CD8-positive, alpha-beta memory T cell (primary cell): ENCODE results near the gene SORCS2. TPM values are rescaled to one million over a fixed set of nuclear protein-coding genes. Genes with fewer than 3 reads are reported as not detected.

Experiments
- CTCF ChIA-PET: fragments of 350-600 bp; sonication (Branson Sonifier 250); formaldehyde crosslinking; loops from one replicate; lab custom pipeline; 2021; ENCODE audit warnings: antibody characterized with exemption; lab: Charles Lee
- POLR2A ChIA-PET: fragments of 350-600 bp; sonication (Branson Sonifier 250); formaldehyde crosslinking; loops from one replicate; lab custom pipeline; 2021; ENCODE audit warnings: antibody characterized with exemption; lab: Charles Lee
- DNase-seq, 5 donors: peaks; one replicate each; pipeline versions ENCODE4 v3.0.0 to v3.0.0-alpha.2; 2020 to 2022; ENCODE audit warnings: mixed read lengths in 1 of 5
- H3K27ac ChIP-seq: one replicate; pipeline ENCODE4 v1.7.0; 2013; ENCODE audit warnings: low read depth, mild to moderate bottlenecking, low read length, moderate library complexity
- H3K27me3 ChIP-seq: 2 replicates; pipeline ENCODE4 v1.7.0; 2013; ENCODE audit warnings: low read length, mild to moderate bottlenecking; ENCODE audit not compliant: insufficient read depth, poor library complexity, severe bottlenecking
- H3K36me3 ChIP-seq: 2 replicates; pipeline ENCODE4 v1.7.0; 2013; ENCODE audit warnings: mild to moderate bottlenecking, low read length, moderate library complexity; ENCODE audit not compliant: insufficient read depth
- H3K4me1 ChIP-seq: 2 replicates; pipeline ENCODE4 v1.7.0; 2013; ENCODE audit warnings: mild to moderate bottlenecking, low read length, moderate library complexity; ENCODE audit not compliant: insufficient read depth
- H3K4me3 ChIP-seq: 2 replicates; pipeline ENCODE4 v1.7.0; 2013; ENCODE audit warnings: mild to moderate bottlenecking, low read length
- H3K9me3 ChIP-seq: 2 replicates; pipeline ENCODE4 v1.7.0; 2013; ENCODE audit warnings: mild to moderate bottlenecking, low read length
- H3K27ac Mint-ChIP-seq, 8 donors: one replicate each; pipeline ENCODE4 v1.8.0; 2020 to 2021; ENCODE audit warnings: mixed read lengths in 8 of 8, mild to moderate bottlenecking in 6 of 8, inconsistent platforms in 3 of 8, moderate library complexity in 3 of 8
- H3K27me3 Mint-ChIP-seq, 2 donors: one replicate each; pipeline ENCODE4 v1.8.0; 2020 to 2021; ENCODE audit warnings: mixed read lengths in 2 of 2, mild to moderate bottlenecking in 1 of 2, moderate library complexity in 1 of 2
- H3K36me3 Mint-ChIP-seq, 3 donors: one replicate each; pipeline ENCODE4 v1.8.0; 2020 to 2021; ENCODE audit warnings: mixed read lengths in 3 of 3, inconsistent platforms in 1 of 3, mild to moderate bottlenecking in 1 of 3
- H3K4me1 Mint-ChIP-seq, 3 donors: one replicate each; pipeline ENCODE4 v1.8.0; 2020 to 2021; ENCODE audit warnings: mixed read lengths in 3 of 3, inconsistent platforms in 1 of 3, mild to moderate bottlenecking in 1 of 3
- H3K4me3 Mint-ChIP-seq, 7 donors: one replicate each; pipeline ENCODE4 v1.8.0; 2020 to 2021; ENCODE audit warnings: mixed read lengths in 7 of 7, mild to moderate bottlenecking in 6 of 7, moderate library complexity in 4 of 7, inconsistent platforms in 2 of 7
- H3K9me3 Mint-ChIP-seq, 5 donors: one replicate each; pipeline ENCODE4 v1.8.0; 2020 to 2022; ENCODE audit warnings: mixed read lengths in 5 of 5, mild to moderate bottlenecking in 3 of 5, moderate library complexity in 2 of 5, inconsistent platforms in 1 of 5
- polyA plus RNA-seq: library from polyadenylated mRNA; unstranded; fragments of 300-500 nt; fragmentation: Illumina TruSeq; gene quantifications from one replicate; pipeline ENCODE4 v1.2.3, GENCODE V29; 2021
- total RNA-seq, 2 experiments: library from RNA; stranded (reverse); gene quantifications; one replicate each; pipeline ENCODE4 v1.2.3, GENCODE V29; 2021

Gene SORCS2
- total and polyA plus RNA-seq, 3 experiments from 2014 or later: not detected

DNA sequence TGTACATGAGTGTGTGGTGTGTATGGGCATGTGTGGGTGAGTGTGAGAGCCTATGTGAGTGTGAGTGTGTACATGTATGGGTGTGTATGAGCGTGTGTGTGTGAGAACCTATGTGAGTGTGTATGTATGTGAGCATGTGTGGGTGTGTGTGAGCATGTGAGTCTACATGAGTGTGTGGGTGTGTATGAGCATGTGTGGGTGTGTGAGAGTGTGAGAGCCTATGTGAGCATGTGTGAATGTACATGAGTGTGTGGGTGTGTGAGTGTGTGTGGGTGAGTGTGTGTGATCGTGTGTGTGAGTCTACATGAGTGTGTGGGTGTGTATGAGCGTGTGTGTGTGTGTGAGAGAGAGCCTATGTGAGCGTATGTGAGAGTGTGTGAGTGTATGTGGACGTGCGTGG is 447.8 kb downstream of the SORCS2 start:
- Histone ChIP-seq H3K27ac (no peak overlapping the region), H3K9me3 (no peaks in the 10 kb centered on the region), H3K4me3 (no peak overlapping the region), H3K27me3 (no peaks in the 10 kb centered on the region), H3K4me1 (peaks cover 1% of the 10 kb centered on the region), H3K36me3 (no peaks in the 10 kb centered on the region)
- Mint-ChIP-seq H3K27me3 (peaks cover 3 to 5% of the 10 kb centered on the region in 2 donors), H3K9me3 (peaks cover 0 to 11% (median 1%) of the 10 kb centered on the region in 5 donors), H3K4me3 (no peak overlapping the region), H3K4me1 (peaks cover 0 to 7% (median 4%) of the 10 kb centered on the region in 3 donors), H3K27ac (no peak overlapping the region), H3K36me3 (peaks cover 0 to 4% (median 0%) of the 10 kb centered on the region in 3 donors)
- DNase-seq: no peak
- CTCF ChIA-PET: no interaction called here
- POLR2A ChIA-PET: no interaction called here

GRCh38 chr4:7641712-7642111 is 449.4 kb downstream of the SORCS2 start:
- peaks cover 0 to 10% (median 0%) of the 10 kb centered on the region in 3 donors for H3K36me3 Mint-ChIP-seq
- no peak overlapping the region for H3K4me3 ChIP-seq
- no peaks in the 10 kb centered on the region for H3K27me3 ChIP-seq
- H3K9me3 ChIP-seq: no peaks in the 10 kb centered on the region
- no peak overlapping the region for H3K27ac ChIP-seq
- ChIA-PET POLR2A (no interaction called here), CTCF (no interaction called here)
- H3K4me1 Mint-ChIP-seq: peaks cover 6 to 17% (median 7%) of the 10 kb centered on the region in 3 donors
- peaks cover 17% of the 10 kb centered on the region for H3K4me1 ChIP-seq
- H3K36me3 ChIP-seq: no peaks in the 10 kb centered on the region
- H3K27me3 Mint-ChIP-seq: no peaks in the 10 kb centered on the region
- H3K9me3 Mint-ChIP-seq: peaks cover 0 to 19% (median 9%) of the 10 kb centered on the region in 5 donors
- no peak for DNase-seq
- no peak overlapping the region for H3K4me3 Mint-ChIP-seq
- peak overlapping the region in 1 of 8 donors; percentile 66 for H3K27ac Mint-ChIP-seq

DNA sequence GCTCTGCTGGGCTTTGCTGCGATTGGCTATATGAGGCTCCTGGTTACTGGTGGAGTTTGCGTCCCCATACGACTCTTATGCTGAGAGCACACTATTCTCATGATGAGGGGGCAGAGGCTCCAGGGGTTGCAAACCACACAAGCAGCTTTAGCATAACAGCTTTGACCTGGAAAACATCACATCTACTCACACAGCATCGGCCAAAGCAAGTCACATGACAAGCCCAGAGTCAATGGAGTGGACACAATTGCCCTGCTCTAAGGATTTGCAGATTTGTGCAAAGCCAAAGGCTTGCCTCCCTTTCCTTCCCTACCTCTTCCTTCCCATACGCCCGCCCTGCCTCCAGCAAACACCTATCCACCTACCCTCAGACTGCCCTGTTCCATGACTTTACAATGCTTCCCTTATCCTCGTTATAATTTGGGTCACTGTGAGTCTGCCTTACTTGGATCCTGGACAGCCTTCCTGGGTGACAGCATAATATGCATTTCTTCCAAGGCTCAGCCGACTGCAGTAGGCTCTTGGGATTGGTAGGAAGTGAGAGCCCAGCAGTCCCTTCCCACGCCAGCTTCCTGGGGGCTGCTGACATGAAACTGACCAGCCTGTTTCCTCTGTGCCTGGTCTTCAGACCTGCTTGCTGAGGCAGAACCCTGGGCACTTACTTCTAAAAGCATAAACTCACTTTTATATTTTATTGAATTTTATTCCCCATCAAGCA is 450.6 kb downstream of the SORCS2 start:
- H3K4me1 ChIP-seq: peaks cover 25% of the 10 kb centered on the region
- POLR2A ChIA-PET: no interaction called here

DNA sequence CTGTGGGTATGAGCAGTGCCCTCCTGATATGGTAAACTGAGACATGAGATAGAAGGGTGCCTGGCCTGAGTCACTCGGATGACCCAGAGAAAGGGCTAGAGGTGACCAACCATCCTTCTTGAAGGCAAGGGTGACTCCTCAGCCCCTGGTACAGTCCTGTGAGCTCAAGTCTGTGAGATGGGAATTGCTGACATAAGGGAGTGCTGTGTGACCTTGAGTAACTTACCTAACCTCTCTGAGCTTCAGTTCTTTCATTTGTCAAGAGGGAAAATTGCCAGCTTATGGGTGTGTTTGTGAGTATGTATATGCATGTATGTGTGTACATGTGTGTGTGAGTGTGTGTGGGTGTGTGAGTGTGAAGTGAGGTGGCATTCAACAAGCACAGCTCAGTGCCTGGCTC is 452.8 kb downstream of the SORCS2 start:
- POLR2A ChIA-PET: no interaction called here
- DNase-seq: no peak

More for the DNA sequence above, 450.6 kb downstream of the SORCS2 start:
- H3K27ac Mint-ChIP-seq: no peak overlapping the region
- Histone ChIP-seq H3K36me3 (no peaks in the 10 kb centered on the region), H3K9me3 (no peaks in the 10 kb centered on the region), H3K27me3 (no peaks in the 10 kb centered on the region), H3K27ac (no peak overlapping the region), H3K4me3 (no peak overlapping the region)
- CTCF ChIA-PET: no interaction called here
- no peaks in the 10 kb centered on the region for H3K27me3 Mint-ChIP-seq
- peaks cover 0 to 15% (median 0%) of the 10 kb centered on the region in 3 donors for H3K36me3 Mint-ChIP-seq
- peaks cover 18 to 27% (median 18%) of the 10 kb centered on the region in 3 donors for H3K4me1 Mint-ChIP-seq
- DNase-seq: no peak
- H3K4me3 Mint-ChIP-seq: no peak overlapping the region
- H3K9me3 Mint-ChIP-seq: peaks cover 0 to 24% (median 14%) of the 10 kb centered on the region in 5 donors

DNA sequence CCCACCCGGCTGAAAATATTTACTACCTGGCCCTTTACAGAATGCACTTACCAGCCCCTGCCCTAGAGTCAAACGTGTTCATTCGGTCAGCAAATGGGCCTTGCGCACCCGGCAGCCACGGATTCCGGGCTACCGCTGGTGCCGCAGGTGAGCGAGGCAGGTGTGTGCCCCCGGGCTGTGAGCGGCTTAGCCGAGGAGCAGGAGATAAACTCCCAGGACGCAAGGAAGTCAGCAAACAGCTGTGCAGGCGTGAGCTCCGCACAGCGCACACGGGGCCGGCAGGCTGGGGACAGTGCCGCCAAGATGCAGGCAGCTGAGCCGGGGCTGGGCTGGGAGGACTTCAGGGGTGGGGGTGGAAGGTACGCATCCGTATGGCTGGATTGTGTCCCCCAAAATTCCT is 453.6 kb downstream of the SORCS2 start:
- POLR2A ChIA-PET: no interaction called here
- Mint-ChIP-seq H3K27me3 (no peaks in the 10 kb centered on the region), H3K9me3 (peaks cover 0 to 24% (median 14%) of the 10 kb centered on the region in 5 donors), H3K4me1 (peaks cover 43 to 55% (median 45%) of the 10 kb centered on the region in 3 donors), H3K4me3 (peak overlapping the region in 3 of 7 donors; percentile 57 to 69 (median 68)), H3K27ac (peak overlapping the region in 7 of 8 donors; percentile 83 to 97 (median 93)), H3K36me3 (peaks cover 0 to 15% (median 0%) of the 10 kb centered on the region in 3 donors)
- no peak for DNase-seq
- Histone ChIP-seq H3K27me3 (no peaks in the 10 kb centered on the region), H3K4me1 (peaks cover 42% of the 10 kb centered on the region), H3K4me3 (no peak overlapping the region), H3K36me3 (no peaks in the 10 kb centered on the region), H3K27ac (peak overlapping the region; percentile 22), H3K9me3 (no peaks in the 10 kb centered on the region)
- CTCF ChIA-PET: no interaction called here

More for the DNA sequence above, 452.8 kb downstream of the SORCS2 start:
- H3K9me3 Mint-ChIP-seq: peaks cover 0 to 24% (median 14%) of the 10 kb centered on the region in 5 donors
- peaks cover 37 to 49% (median 37%) of the 10 kb centered on the region in 3 donors for H3K4me1 Mint-ChIP-seq
- peak overlapping the region in 2 of 7 donors; percentile 11 to 23 for H3K4me3 Mint-ChIP-seq
- H3K27ac Mint-ChIP-seq: peak overlapping the region in 4 of 8 donors; percentile 44 to 87 (median 65)
- peaks cover 0 to 15% (median 0%) of the 10 kb centered on the region in 3 donors for H3K36me3 Mint-ChIP-seq
- Histone ChIP-seq H3K4me1 (peaks cover 36% of the 10 kb centered on the region), H3K27me3 (no peaks in the 10 kb centered on the region), H3K27ac (no peak overlapping the region), H3K4me3 (no peak overlapping the region), H3K36me3 (no peaks in the 10 kb centered on the region), H3K9me3 (no peaks in the 10 kb centered on the region)
- H3K27me3 Mint-ChIP-seq: no peaks in the 10 kb centered on the region
- CTCF ChIA-PET: no interaction called here

GRCh38 chr4:7646384-7647061 is 454.2 kb downstream of the SORCS2 start:
- CTCF ChIA-PET: no interaction called here

DNA sequence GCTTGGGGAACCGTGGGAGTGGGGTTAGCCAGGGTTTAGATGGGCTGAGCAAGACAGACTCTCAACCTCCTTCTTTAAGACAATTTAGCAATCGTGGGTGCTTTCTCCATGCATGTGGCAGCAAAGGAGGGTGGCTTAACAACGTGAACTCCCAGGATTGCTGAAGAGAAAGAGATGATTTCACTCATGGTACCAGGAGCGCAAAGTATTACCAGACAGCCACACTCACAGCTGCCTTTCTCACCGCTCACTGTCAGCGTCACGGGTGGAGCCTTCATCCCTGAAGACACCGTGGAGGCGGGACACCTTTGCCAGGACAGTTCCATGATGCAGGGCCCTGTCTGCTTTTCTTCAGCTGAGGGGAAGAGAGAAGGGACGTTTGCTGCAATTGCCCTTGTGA is 454.8 kb downstream of the SORCS2 start:
- H3K4me1 ChIP-seq: peaks cover 51% of the 10 kb centered on the region
- POLR2A ChIA-PET: no interaction called here
- no peaks in the 10 kb centered on the region for H3K27me3 ChIP-seq
- H3K9me3 Mint-ChIP-seq: peaks cover 0 to 24% (median 14%) of the 10 kb centered on the region in 5 donors
- H3K4me3 Mint-ChIP-seq: peak overlapping the region in 2 of 7 donors; percentile 68 to 69
- no peaks in the 10 kb centered on the region for H3K9me3 ChIP-seq
- CTCF ChIA-PET: no interaction called here
- H3K27ac Mint-ChIP-seq: peak overlapping the region; percentile 21 to 97 (median 92)
- peaks cover 52 to 62% (median 55%) of the 10 kb centered on the region in 3 donors for H3K4me1 Mint-ChIP-seq
- no peaks in the 10 kb centered on the region for H3K27me3 Mint-ChIP-seq
- no peaks in the 10 kb centered on the region for H3K36me3 ChIP-seq
- H3K36me3 Mint-ChIP-seq: peaks cover 0 to 15% (median 0%) of the 10 kb centered on the region in 3 donors
- no peak for DNase-seq
- no peak overlapping the region for H3K27ac ChIP-seq
- no peak overlapping the region for H3K4me3 ChIP-seq

More at GRCh38 chr4:7646384-7647061, 454.2 kb downstream of the SORCS2 start:
- Mint-ChIP-seq H3K4me1 (peaks cover 48 to 58% (median 50%) of the 10 kb centered on the region in 3 donors), H3K27ac (peak overlapping the region; percentile 21 to 97 (median 92)), H3K4me3 (peak overlapping the region in 6 of 7 donors; percentile 5 to 69 (median 46)), H3K9me3 (peaks cover 0 to 24% (median 14%) of the 10 kb centered on the region in 5 donors), H3K36me3 (peaks cover 0 to 15% (median 0%) of the 10 kb centered on the region in 3 donors), H3K27me3 (no peaks in the 10 kb centered on the region)
- H3K27me3 ChIP-seq: no peaks in the 10 kb centered on the region
- no peak overlapping the region for H3K4me3 ChIP-seq
- H3K27ac ChIP-seq: peak overlapping the region; percentile 22
- no peaks in the 10 kb centered on the region for H3K9me3 ChIP-seq
- POLR2A ChIA-PET: no interaction called here
- peaks cover 48% of the 10 kb centered on the region for H3K4me1 ChIP-seq
- peak in 3 of 5 donors; percentile 21 to 60 (median 23) for DNase-seq
- H3K36me3 ChIP-seq: no peaks in the 10 kb centered on the region
